GM12892 (cell line): ENCODE data around the gene DMAP1.

Experiments used
- POLR2A ChIP-seq: IDR thresholded peaks from 2 replicates; pipeline ENCODE4 v1.6.1; 2011; ENCODE audit warnings: low read depth, low read length, control low read depth
- POLR2AphosphoS5 ChIP-seq: IDR thresholded peaks from 2 replicates; pipeline ENCODE4 v1.6.1; 2011; ENCODE audit warnings: low read depth, low read length, control low read depth

GRCh38 chr1:44237721-44238457 is 24.6 kb downstream of the DMAP1 start:
- TF ChIP-seq POLR2A (no peak), POLR2AphosphoS5 (no peak)
